ENCODE results near the gene DENND1A. TPM values are rescaled to one million over a fixed set of nuclear protein-coding genes. Genes with fewer than 3 reads are reported as not detected.
A peak's percentile ranks its signal among the peaks of the same experiment; 100 is the strongest.

The DENND1A gene
- total RNA-seq, 4 donors from 2014 or later: 37.1 to 55.3 (median 50.0) TPM

- no peak overlapping the region for H3K4me3 ChIP-seq
- H3K9me3 ChIP-seq: no peaks in the 10 kb centered on the region
- no peak overlapping the region for H3K27ac ChIP-seq
- H3K27me3 ChIP-seq: no peaks in the 10 kb centered on the region
- H3K4me1 ChIP-seq: peaks cover 0 to 5% (median 0%) of the 10 kb centered on the region in 4 donors
- no peaks in the 10 kb centered on the region for H3K36me3 ChIP-seq
- no peak for DNase-seq
- no peak for TF ChIP-seq CTCF (IDR thresholded peaks at IDR 0.05)
- no peak for TF ChIP-seq POLR2A (IDR thresholded peaks at IDR 0.05)
These were observed 386.4 kb downstream of the DENND1A start for GRCh38 chr9:123543492-123543891.

GRCh38 chr9:123542435-123543225, 387.3 kb downstream of the DENND1A start:
- DNase-seq: peak in 2 of 3 donors; percentile 53 to 57
- no peaks in the 10 kb centered on the region for H3K27me3 ChIP-seq
- no peaks in the 10 kb centered on the region for H3K36me3 ChIP-seq
- no peak overlapping the region for H3K4me3 ChIP-seq
- TF ChIP-seq CTCF (IDR thresholded peaks at IDR 0.05) (no peak), POLR2A (IDR thresholded peaks at IDR 0.05) (no peak)
- no peaks in the 10 kb centered on the region for H3K9me3 ChIP-seq
- H3K27ac ChIP-seq: no peak overlapping the region
- H3K4me1 ChIP-seq: peaks cover 0 to 5% (median 0%) of the 10 kb centered on the region in 4 donors

GRCh38 chr9:123541411-123541810, 388.5 kb downstream of the DENND1A start:
- Histone ChIP-seq H3K36me3 (no peaks in the 10 kb centered on the region), H3K4me3 (no peak overlapping the region), H3K4me1 (peaks cover 0 to 5% (median 0%) of the 10 kb centered on the region in 4 donors), H3K27ac (no peak overlapping the region), H3K27me3 (no peaks in the 10 kb centered on the region), H3K9me3 (no peaks in the 10 kb centered on the region)
- no peak for DNase-seq
- TF ChIP-seq CTCF (IDR thresholded peaks at IDR 0.05): no peak
- no peak for TF ChIP-seq POLR2A (IDR thresholded peaks at IDR 0.05)

- Histone ChIP-seq H3K9me3 (no peaks in the 10 kb centered on the region), H3K4me1 (peaks cover 0 to 5% (median 0%) of the 10 kb centered on the region in 4 donors), H3K36me3 (no peaks in the 10 kb centered on the region), H3K4me3 (no peak overlapping the region), H3K27me3 (no peaks in the 10 kb centered on the region), H3K27ac (no peak overlapping the region)
- DNase-seq: no peak
- TF ChIP-seq CTCF (IDR thresholded peaks at IDR 0.05) (no peak), POLR2A (IDR thresholded peaks at IDR 0.05) (no peak)
These were observed 389.5 kb downstream of the DENND1A start for GRCh38 chr9:123540457-123540856.

GRCh38 chr9:123537809-123538208, 392.1 kb downstream of the DENND1A start:
- DNase-seq: no peak
- Histone ChIP-seq H3K9me3 (no peaks in the 10 kb centered on the region), H3K27ac (no peak overlapping the region), H3K27me3 (no peaks in the 10 kb centered on the region), H3K4me3 (no peak overlapping the region), H3K4me1 (peaks cover 0 to 3% (median 0%) of the 10 kb centered on the region in 4 donors), H3K36me3 (no peaks in the 10 kb centered on the region)
- TF ChIP-seq POLR2A (IDR thresholded peaks at IDR 0.05): no peak
- no peak for TF ChIP-seq CTCF (IDR thresholded peaks at IDR 0.05)
